CD14-positive monocyte (primary cell): ENCODE data around the gene RBMS1. TPM values are rescaled to one million over a fixed set of nuclear protein-coding genes. Genes with fewer than 3 reads are reported as not detected.

ENCODE experiments used
- DNase-seq, 3 donors: peaks; one replicate each; pipeline ENCODE4 v3.0.0-alpha.2; 2011 to 2022
- H2AFZ ChIP-seq: 2 replicates; pipeline ENCODE4 v1.6.0; 2012; ENCODE audit warnings: mild to moderate bottlenecking, low read depth, low read length, inconsistent platforms; ENCODE audit not compliant: insufficient read depth, poor library complexity, severe bottlenecking
- H3K27ac ChIP-seq, 2 donors: 1 replicate in 1 of 2; 2 replicates in 1 of 2; pipeline ENCODE4 v1.5.1; 2012 to 2013; ENCODE audit warnings: low read length in 2 of 2, control low read depth in 1 of 2, inconsistent platforms in 1 of 2, low read depth in 1 of 2, mild to moderate bottlenecking in 1 of 2
- H3K27me3 ChIP-seq, 2 donors: one replicate each; pipeline versions ENCODE4 v1.6.0 to v1.6.1; 2011 to 2013; ENCODE audit warnings: low read length in 2 of 2; ENCODE audit not compliant: control insufficient read depth in 2 of 2, insufficient read depth in 2 of 2
- H3K36me3 ChIP-seq, 2 donors: replicated peaks in 1 of 2; 1 replicate in 1 of 2; 2 replicates in 1 of 2; pipeline versions ENCODE4 v1.5.1 to v1.6.1; 2012 to 2013; ENCODE audit warnings: low read length in 2 of 2, control low read depth in 1 of 2, inconsistent platforms in 1 of 2, mild to moderate bottlenecking in 1 of 2; ENCODE audit not compliant: insufficient read depth in 2 of 2, control insufficient read depth in 1 of 2
- H3K4me1 ChIP-seq, 2 donors: 1 replicate in 1 of 2; 2 replicates in 1 of 2; pipeline versions ENCODE4 v1.5.1 to v1.6.1; 2012 to 2013; ENCODE audit warnings: low read length in 2 of 2, control low read depth in 1 of 2, inconsistent platforms in 1 of 2, mild to moderate bottlenecking in 1 of 2, moderate library complexity in 1 of 2; ENCODE audit not compliant: insufficient read depth in 2 of 2, control insufficient read depth in 1 of 2
- H3K4me2 ChIP-seq: replicated peaks from 2 replicates; pipeline ENCODE3; 2012; ENCODE audit warnings: low read length, moderate library complexity, mild to moderate bottlenecking; ENCODE audit not compliant: poor library complexity, severe bottlenecking; ENCODE audit errors: extremely low read depth
- H3K4me3 ChIP-seq, 3 experiments: fragments of 200-600 bp in 1 of 3; sonication (generic) in 1 of 3; replicated peaks in 1 of 3; 1 replicate in 2 of 3; 2 replicates in 1 of 3; pipeline ENCODE4 v1.5.1; 2011 to 2013; ENCODE audit warnings: low read length in 3 of 3, mild to moderate bottlenecking in 3 of 3, control low read depth in 2 of 3, low read depth in 2 of 3, inconsistent platforms in 1 of 3, moderate library complexity in 1 of 3
- H3K79me2 ChIP-seq: 2 replicates; pipeline ENCODE4 v1.6.0; 2012; ENCODE audit warnings: mild to moderate bottlenecking, control low read depth, inconsistent platforms, low read length, moderate library complexity; ENCODE audit not compliant: insufficient read depth
- H3K9ac ChIP-seq: 2 replicates; pipeline ENCODE4 v1.6.0; 2017; ENCODE audit warnings: low read length, mild to moderate bottlenecking; ENCODE audit not compliant: insufficient read depth, poor library complexity, severe bottlenecking
- H3K9me3 ChIP-seq, 2 donors: replicated peaks in 1 of 2; 1 replicate in 1 of 2; 2 replicates in 1 of 2; pipeline versions ENCODE4 v1.5.1 to v1.6.1; 2012 to 2013; ENCODE audit warnings: low read length in 2 of 2, control low read depth in 1 of 2; ENCODE audit not compliant: control insufficient read depth in 1 of 2, insufficient read depth in 1 of 2
- H4K20me1 ChIP-seq: 2 replicates; pipeline ENCODE4 v1.6.0; 2012; ENCODE audit warnings: mild to moderate bottlenecking, low read length, control low read depth, moderate library complexity; ENCODE audit not compliant: insufficient read depth
- H3K27ac Mint-ChIP-seq, 7 donors: one replicate each; pipeline ENCODE4 v1.8.0; 2020; ENCODE audit warnings: mild to moderate bottlenecking in 7 of 7, mixed read lengths in 7 of 7, moderate library complexity in 6 of 7, inconsistent platforms in 2 of 7
- H3K27me3 Mint-ChIP-seq, 3 donors: one replicate each; pipeline ENCODE4 v1.8.0; 2021 to 2022; ENCODE audit warnings: low read depth in 3 of 3, mild to moderate bottlenecking in 3 of 3, mixed read lengths in 3 of 3, moderate library complexity in 3 of 3, inconsistent platforms in 1 of 3
- H3K36me3 Mint-ChIP-seq, 2 donors: one replicate each; pipeline ENCODE4 v1.8.0; 2020; ENCODE audit warnings: mixed read lengths in 2 of 2, inconsistent platforms in 1 of 2, mild to moderate bottlenecking in 1 of 2
- H3K4me1 Mint-ChIP-seq: one replicate; pipeline ENCODE4 v1.8.0; 2020; ENCODE audit warnings: mild to moderate bottlenecking, mixed read lengths
- H3K4me3 Mint-ChIP-seq, 2 donors: one replicate each; pipeline ENCODE4 v1.8.0; 2020; ENCODE audit warnings: mild to moderate bottlenecking in 2 of 2, mixed read lengths in 2 of 2, moderate library complexity in 1 of 2
- H3K9me3 Mint-ChIP-seq, 7 donors: one replicate each; pipeline ENCODE4 v1.8.0; 2020 to 2022; ENCODE audit warnings: mixed read lengths in 7 of 7, mild to moderate bottlenecking in 6 of 7, moderate library complexity in 6 of 7, inconsistent platforms in 2 of 7
- CTCF ChIP-seq: fragments of 200-600 bp; IDR thresholded peaks from one replicate; pipeline ENCODE4 v1.8.0; 2022; ENCODE audit warnings: antibody characterized with exemption, mild to moderate bottlenecking
- WGBS: methylation state at CpG from one replicate; pipeline ENCODE4 v1.1.5; 2013; ENCODE audit warnings: missing lambda C conversion rate; ENCODE audit not compliant: insufficient coverage; 5-methylcytosine and 5-hydroxymethylcytosine counted together
- intact Hi-C, 2 donors: fragments of 100-400 bp; cut with micrococcal nuclease; formaldehyde crosslinking; loops; one replicate each; pipeline versions ENCODE4 v1.15.0 to v1.15.1; 2023
- polyA plus RNA-seq, 3 donors: library from polyadenylated mRNA; depleted of rRNA in 1 of 3; unstranded in 2 of 3; stranded (reverse) in 1 of 3; fragments of 300-500 nt in 2 of 3; fragments of >200 nt in 1 of 3; fragmentation: Illumina TruSeq in 2 of 3; gene quantifications; 1 replicate in 2 of 3; 2 replicates in 1 of 3; pipeline ENCODE4 v1.2.3, GENCODE V29; 2012 to 2021

The RBMS1 gene
- polyA plus RNA-seq, 3 donors = 88.2 to 91.2 (median 89.4) TPM

GRCh38 chr2:160251569-160251968, 242.0 kb downstream of the RBMS1 start:
- peaks cover 9% of the 10 kb centered on the region for H3K4me1 Mint-ChIP-seq
- no peak overlapping the region for H2AFZ ChIP-seq
- H3K9ac ChIP-seq = no peak overlapping the region
- no peaks in the 10 kb centered on the region for H3K27me3 Mint-ChIP-seq
- no peak for TF ChIP-seq CTCF
- no peak for DNase-seq
- no peaks in the 10 kb centered on the region for H3K79me2 ChIP-seq
- no peaks in the 10 kb centered on the region for H3K36me3 Mint-ChIP-seq
- no peak overlapping the region for H3K27ac Mint-ChIP-seq
- H3K4me2 ChIP-seq = no peak overlapping the region
- H3K4me3 Mint-ChIP-seq = no peak overlapping the region
- H3K4me3 ChIP-seq = no peak overlapping the region
- H4K20me1 ChIP-seq = no peaks in the 10 kb centered on the region
- H3K9me3 ChIP-seq = no peaks in the 10 kb centered on the region
- no peaks in the 10 kb centered on the region for H3K9me3 Mint-ChIP-seq
- H3K27me3 ChIP-seq = no peaks in the 10 kb centered on the region
- H3K36me3 ChIP-seq = no peaks in the 10 kb centered on the region
- H3K4me1 ChIP-seq = peaks cover 0 to 7% of the 10 kb centered on the region in 2 donors
- intact Hi-C loops = no loop called here
- H3K27ac ChIP-seq = no peak overlapping the region

GRCh38 chr2:160249876-160250275, 243.7 kb downstream of the RBMS1 start:
- Mint-ChIP-seq H3K27me3 (peaks cover 0 to 1% (median 0%) of the 10 kb centered on the region in 3 donors), H3K27ac (no peak overlapping the region), H3K4me1 (peaks cover 9% of the 10 kb centered on the region), H3K36me3 (no peaks in the 10 kb centered on the region), H3K9me3 (no peaks in the 10 kb centered on the region), H3K4me3 (no peak overlapping the region)
- H3K4me1 ChIP-seq = peaks cover 0 to 7% of the 10 kb centered on the region in 2 donors
- no peak for DNase-seq
- H3K9ac ChIP-seq = no peak overlapping the region
- no peaks in the 10 kb centered on the region for H3K9me3 ChIP-seq
- H3K79me2 ChIP-seq = no peaks in the 10 kb centered on the region
- no peaks in the 10 kb centered on the region for H3K27me3 ChIP-seq
- no peak for TF ChIP-seq CTCF
- H3K4me2 ChIP-seq = no peak overlapping the region
- no peak overlapping the region for H2AFZ ChIP-seq
- no peaks in the 10 kb centered on the region for H3K36me3 ChIP-seq
- no peak overlapping the region for H3K27ac ChIP-seq
- H4K20me1 ChIP-seq = no peaks in the 10 kb centered on the region
- intact Hi-C loops = no loop called here
- WGBS = 100% methylated on average over 1 of the region's 1 CpG
- no peak overlapping the region for H3K4me3 ChIP-seq
